Fibroblast of upper back skin (primary cell): ENCODE data around the gene CUL3.
"Not testable (repeated sequence)": the region's sequence is repeated elsewhere in the genome, so short reads cannot be mapped to it uniquely, and the experiment has no call there.

Experiments
- DNase-seq: peaks from one replicate; pipeline ENCODE4 v3.0.0-alpha.2; 2013

CUL3 gene

GRCh38 chr2:224585211-224586088, at the start of gene CUL3:
TSS of gene CUL3 (minus strand) at chr2:224585363. CDS start at chr2:224585009, 354 bp downstream.
- peak; percentile 98 for DNase-seq

DNA sequence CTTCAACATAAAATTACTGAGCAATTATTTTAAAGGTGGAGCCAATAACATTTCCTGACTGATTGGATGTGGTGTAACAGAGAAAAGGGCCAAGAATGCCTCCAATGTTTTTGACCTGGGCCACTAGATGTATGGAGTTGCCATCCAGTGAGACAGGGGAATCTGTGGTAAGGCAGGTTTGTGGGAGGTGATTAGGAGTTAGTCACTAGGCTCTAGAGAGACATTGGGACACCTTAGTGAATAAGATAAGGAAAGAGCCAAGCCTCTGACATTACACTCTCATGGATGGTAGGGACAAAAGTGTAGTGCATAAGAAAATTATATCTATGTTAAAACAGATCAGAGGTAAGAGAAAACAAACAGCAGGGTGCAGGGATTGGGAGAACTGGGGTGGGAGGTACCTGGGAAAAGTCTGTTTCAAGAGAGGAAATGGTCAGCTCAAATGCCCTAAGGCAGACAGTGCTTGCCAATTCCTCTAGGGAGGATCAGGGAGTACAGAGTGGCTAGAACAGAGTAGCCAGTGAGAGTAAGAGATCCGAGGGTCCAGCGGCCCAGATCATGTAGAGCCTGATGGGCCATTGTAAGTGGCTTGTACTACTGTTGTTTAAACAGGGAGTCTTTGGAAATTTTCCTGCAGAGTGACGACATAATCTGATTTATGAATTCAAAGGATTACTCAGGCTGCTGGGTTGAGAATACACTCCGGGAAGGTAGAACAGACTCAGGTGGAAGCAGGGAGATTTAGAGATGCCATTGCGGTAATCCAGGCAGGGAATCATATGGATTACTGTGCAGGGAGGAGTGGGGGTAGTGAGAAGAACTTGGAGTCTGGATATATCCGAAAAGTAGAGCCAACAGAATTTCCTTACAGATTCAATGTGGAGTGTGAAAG, 45.7 kb upstream of the CUL3 start:
- DNase-seq, result peak; percentile 7

DNA sequence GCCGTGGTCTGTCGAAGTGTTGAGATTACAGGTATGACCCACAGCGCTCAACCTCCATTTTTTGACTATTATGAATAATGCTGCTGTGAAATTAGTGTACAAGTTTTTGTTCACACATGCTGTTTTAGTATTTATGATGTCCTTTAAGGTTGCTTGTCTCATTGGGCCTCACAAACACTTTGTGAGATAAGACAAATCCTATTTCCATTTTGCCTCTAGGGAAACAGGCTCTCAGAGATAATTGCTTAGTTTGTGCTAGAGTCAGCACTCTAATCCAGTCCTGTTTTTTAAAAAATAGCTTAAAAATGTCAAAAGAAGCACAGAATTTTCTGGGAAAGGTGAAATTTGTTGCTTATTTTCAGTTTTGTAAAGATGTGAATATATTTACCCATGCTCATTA, 43.3 kb upstream of the CUL3 start:
- no peak for DNase-seq

GRCh38 chr2:224626735-224627134, 41.6 kb upstream of the CUL3 start:
- no peak for DNase-seq

DNA sequence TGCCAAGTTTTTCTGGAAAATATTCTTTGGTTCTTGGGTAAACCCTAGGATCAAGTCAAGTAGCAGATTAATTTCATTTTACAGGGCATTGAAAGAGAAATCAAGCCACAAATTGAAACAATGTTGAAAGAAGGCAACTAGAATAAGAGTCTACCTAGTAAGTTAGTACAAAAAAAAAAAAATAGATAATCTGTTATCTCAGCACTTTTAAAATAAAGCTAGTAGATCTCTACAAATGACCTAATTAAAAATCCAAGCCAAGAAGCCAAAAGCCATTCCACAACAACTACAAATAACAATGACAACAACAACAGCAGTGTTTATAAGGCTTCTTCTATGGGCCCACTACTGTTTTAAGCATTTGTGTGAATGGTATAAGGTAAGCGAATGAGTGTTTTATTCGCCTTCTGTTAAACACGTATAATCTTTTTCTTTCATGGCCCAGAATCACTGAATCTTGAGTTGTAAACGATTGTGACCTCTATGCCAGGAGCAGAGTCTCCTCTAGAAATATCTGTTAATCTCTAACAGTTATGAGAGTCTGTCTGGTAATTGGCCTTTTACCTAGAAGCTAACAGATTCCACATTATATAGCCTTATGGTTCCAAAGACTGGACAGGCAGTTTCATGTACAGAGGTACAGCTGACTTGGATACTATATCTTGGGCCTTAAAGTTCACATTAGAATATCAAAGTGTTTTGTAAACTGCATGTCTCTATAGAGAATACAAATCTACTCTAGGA, 28.6 kb upstream of the CUL3 start:
- DNase-seq, result no peak

DNA sequence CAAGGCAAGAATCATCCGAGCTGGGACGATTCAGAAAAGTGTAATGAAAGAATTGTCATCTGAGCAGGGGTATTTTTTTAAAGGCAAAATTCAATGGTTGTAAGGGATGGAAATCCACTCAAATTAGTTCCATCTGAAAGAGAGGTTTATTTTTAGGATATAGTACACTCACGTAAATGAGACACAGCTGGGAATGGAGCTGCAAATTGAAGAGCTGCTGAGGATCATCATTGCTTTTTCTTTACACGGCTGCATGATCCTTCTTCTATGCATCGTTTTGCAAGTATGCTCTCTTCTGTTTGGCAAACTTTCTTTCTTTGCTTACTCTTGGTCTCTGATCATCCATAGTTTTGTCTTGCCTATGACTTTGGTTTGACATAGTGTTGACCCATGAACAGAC, 27.4 kb upstream of the CUL3 start:
- DNase-seq, result peak; percentile 6

GRCh38 chr2:224611938-224612337, 26.8 kb upstream of the CUL3 start:
- no peak for DNase-seq

DNA sequence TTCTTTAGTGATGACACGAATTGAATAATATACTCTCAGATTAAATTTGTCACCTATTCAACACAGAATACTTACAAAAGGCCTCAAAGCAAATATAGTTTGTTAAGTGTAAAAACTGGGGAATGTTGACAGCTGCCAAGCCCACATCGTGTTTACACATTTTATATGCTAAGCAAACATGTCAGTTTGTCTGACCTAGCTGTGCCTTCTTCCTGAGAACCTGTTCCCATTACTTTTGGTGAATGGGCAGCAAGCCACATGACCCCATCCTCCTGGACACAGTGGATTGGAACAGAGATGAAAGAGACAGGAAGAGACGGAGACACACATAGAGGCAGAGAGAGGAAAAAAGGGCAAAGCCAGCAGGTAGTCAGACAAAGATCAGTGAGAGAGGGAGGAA, 22.9 kb upstream of the CUL3 start:
- DNase-seq, result no peak

DNA sequence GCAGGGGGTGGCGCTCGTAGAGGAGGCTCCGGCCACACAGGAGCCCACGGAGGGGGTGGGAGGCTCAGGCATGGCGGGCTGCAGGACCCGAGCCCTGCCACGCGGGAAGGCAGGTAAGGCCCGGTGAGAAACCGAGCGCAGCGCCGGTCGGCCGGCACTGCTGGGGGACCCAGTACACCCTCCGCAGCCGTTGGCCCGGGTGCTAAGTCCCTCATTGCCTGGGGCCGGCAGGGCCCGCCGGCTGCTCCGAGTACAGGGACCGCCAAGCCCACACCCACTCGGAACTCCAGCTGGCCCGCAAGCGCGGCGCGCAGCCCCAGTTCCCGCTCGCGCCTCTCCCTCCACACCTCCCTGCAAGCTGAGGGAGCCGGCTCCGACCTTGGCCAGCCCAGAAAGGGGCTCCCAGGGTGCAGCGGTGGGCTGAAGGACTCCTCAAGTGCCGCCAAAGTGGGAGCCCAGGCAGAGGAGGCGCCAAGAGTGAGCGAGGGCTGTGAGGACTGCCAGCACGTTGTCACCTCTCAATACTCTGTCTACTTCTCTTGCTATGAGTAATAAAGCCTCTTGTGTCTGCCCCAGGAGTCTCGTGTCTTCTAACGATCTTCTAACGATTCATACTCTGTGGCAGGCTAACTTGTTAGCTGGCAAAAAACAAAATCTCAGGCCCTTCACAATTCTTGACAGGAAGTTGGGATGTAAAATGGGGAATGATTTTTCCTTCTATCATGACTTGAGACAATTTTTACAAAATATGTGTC, 18.8 kb upstream of the CUL3 start:
- not testable (repeated sequence) for DNase-seq

DNA sequence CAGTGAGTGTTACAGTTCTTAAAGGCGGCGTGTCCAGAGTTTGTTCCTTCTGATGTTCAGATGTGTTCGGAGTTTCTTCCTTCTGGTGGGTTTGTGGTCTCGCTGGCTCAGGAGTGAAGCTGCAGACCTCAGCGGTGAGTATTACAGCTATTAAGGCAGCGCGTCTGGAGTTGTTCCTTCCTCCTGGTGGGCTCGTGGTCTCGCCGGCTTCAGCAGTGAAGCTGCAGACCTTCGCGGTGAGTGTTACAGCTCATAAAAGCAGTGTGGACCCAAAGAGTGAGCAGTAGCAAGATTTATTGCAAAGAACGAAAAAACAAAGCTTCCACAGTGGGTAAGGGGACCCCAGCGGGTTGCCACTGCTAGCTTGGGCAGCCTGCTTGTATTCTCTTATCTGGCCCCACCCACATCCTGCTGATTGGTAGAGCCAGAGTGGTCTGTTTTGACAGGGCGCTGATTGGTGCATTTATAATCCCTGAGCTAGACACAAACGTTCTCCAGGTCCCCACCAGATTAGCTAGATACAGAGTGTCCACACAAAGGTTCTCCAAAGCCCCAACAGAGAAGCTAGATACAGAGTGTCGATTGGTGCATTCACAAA, 17.7 kb upstream of the CUL3 start:
- DNase-seq, result not testable (repeated sequence)

- no peak for DNase-seq
Observed at GRCh38 chr2:224601923-224602322, 16.8 kb upstream of the CUL3 start.

- DNase-seq, result no peak
Observed at GRCh38 chr2:224598678-224599077, 13.5 kb upstream of the CUL3 start.

DNA sequence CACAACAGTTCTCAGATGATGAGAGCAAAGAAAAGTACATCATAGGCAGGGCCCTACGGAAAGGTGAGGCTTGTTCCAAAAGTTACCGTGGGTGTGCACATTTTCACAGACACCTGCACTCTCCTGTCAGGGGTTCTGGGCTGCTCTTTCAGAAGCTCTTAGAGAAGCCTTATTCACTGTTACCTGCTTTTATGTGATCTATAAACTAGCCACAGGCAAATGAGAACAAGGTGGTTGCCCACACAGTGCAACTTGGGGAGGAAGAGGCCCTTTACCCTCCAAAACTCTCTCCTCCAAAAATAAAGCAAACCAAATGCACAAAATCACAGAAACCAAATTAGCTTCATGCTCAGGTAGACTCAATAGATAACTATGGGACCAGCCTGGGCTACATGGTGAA, 11.1 kb upstream of the CUL3 start:
- DNase-seq, result no peak

GRCh38 chr2:224595518-224595917, 10.4 kb upstream of the CUL3 start:
- DNase-seq, result no peak

- no peak for DNase-seq
Observed at GRCh38 chr2:224594840-224595239, 9.7 kb upstream of the CUL3 start.

GRCh38 chr2:224591220-224591619, 6.1 kb upstream of the CUL3 start:
- DNase-seq, result no peak

GRCh38 chr2:224586127-224586695, 1.0 kb upstream of the CUL3 start:
- no peak for DNase-seq

DNA sequence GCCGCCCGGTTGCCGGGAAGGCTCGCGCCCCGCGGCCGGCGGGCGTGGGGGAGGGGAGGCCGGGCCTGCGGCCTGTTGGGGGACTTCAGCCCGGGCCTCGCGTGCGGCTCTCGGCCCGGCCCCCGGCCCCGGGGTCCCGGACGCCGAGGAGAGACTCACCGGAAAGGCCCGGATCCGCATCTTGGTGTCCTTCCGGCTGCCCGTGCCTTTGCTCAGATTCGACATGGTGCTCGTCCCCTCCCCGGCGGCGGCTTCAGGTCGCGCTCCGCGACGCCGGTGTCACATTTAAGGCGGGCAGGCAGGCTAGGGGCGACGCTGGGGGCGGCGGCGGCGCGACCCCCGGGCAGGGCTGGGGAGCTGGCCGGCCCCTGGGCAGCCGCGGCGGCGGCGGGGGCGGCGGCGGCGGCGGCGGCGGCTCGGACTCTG, 365 bp downstream of the CUL3 start:
- DNase-seq, result peak; percentile 38

- peak; percentile 31 for DNase-seq
Observed at GRCh38 chr2:224584111-224584784, 915 bp downstream of the CUL3 start.

GRCh38 chr2:224583033-224583432, 2.1 kb downstream of the CUL3 start:
- not testable (repeated sequence) for DNase-seq

GRCh38 chr2:224580248-224580647, 4.9 kb downstream of the CUL3 start:
- no peak for DNase-seq
